IPS-18c (cell line): Measurements from ENCODE around the gene PGLYRP1.

Experiments used
- H3K4me3 ChIP-seq: 2 replicates; pipeline ENCODE4 v1.7.0; 2013; ENCODE audit warnings: low read depth, mild to moderate bottlenecking, low read length, moderate library complexity; ENCODE audit not compliant: insufficient read depth
- H3K9me3 ChIP-seq: one replicate; pipeline ENCODE4 v1.6.1; 2013; ENCODE audit warnings: mild to moderate bottlenecking, low read length, moderate library complexity; ENCODE audit not compliant: control insufficient read depth, insufficient read depth

Gene PGLYRP1

GRCh38 chr19:46016426-46017094 lies 6.3 kb downstream of the PGLYRP1 start:
- H3K4me3 ChIP-seq: peak overlapping the region; percentile 31

GRCh38 chr19:46015687-46016425 lies 7.0 kb downstream of the PGLYRP1 start:
- peak overlapping the region; percentile 31 for H3K4me3 ChIP-seq
- no peaks in the 10 kb centered on the region for H3K9me3 ChIP-seq

More at GRCh38 chr19:46016426-46017094, 6.3 kb downstream of the PGLYRP1 start:
- H3K9me3 ChIP-seq: no peaks in the 10 kb centered on the region

GRCh38 chr19:46014941-46015686 lies 7.7 kb downstream of the PGLYRP1 start:
- H3K9me3 ChIP-seq: no peaks in the 10 kb centered on the region
- peak overlapping the region; percentile 39 for H3K4me3 ChIP-seq

- H3K4me3 ChIP-seq: peak overlapping the region; percentile 39; the same call in 1 of the 2 replicates
Measured at GRCh38 chr19:46014534-46014933, 8.3 kb downstream of the PGLYRP1 start.

GRCh38 chr19:46009530-46010510 lies 13.0 kb downstream of the PGLYRP1 start:
- Histone ChIP-seq H3K9me3 (peaks cover 2% of the 10 kb centered on the region), H3K4me3 (no peak overlapping the region; the same call in 1 of the 2 replicates)

More at GRCh38 chr19:46014534-46014933, 8.3 kb downstream of the PGLYRP1 start:
- H3K9me3 ChIP-seq: no peaks in the 10 kb centered on the region

- peaks cover 2% of the 10 kb centered on the region for H3K9me3 ChIP-seq
- no peak overlapping the region for H3K4me3 ChIP-seq
Measured at GRCh38 chr19:46006411-46006810, 16.4 kb downstream of the PGLYRP1 start.

- Histone ChIP-seq H3K9me3 (peaks cover 2% of the 10 kb centered on the region), H3K4me3 (no peak overlapping the region)
Measured at GRCh38 chr19:46002678-46003275, 20.1 kb downstream of the PGLYRP1 start.

- Histone ChIP-seq H3K4me3 (peak overlapping the region; percentile 57), H3K9me3 (no peaks in the 10 kb centered on the region)
Measured at GRCh38 chr19:46000491-46001246, 22.2 kb downstream of the PGLYRP1 start.

- peak overlapping the region; percentile 57 for H3K4me3 ChIP-seq
Measured at GRCh38 chr19:45999653-46000121, 23.2 kb downstream of the PGLYRP1 start.

GRCh38 chr19:45998834-45999233 lies 24.0 kb downstream of the PGLYRP1 start:
- Histone ChIP-seq H3K4me3 (no peak overlapping the region), H3K9me3 (no peaks in the 10 kb centered on the region)

More at GRCh38 chr19:45999653-46000121, 23.2 kb downstream of the PGLYRP1 start:
- H3K9me3 ChIP-seq: no peaks in the 10 kb centered on the region

- H3K9me3 ChIP-seq: no peaks in the 10 kb centered on the region
- no peak overlapping the region for H3K4me3 ChIP-seq
Measured at GRCh38 chr19:45996933-45997332, 25.9 kb downstream of the PGLYRP1 start.

- Histone ChIP-seq H3K9me3 (no peaks in the 10 kb centered on the region), H3K4me3 (peak overlapping the region; percentile 97)
Measured at GRCh38 chr19:45995715-45996385, 27.0 kb downstream of the PGLYRP1 start.

GRCh38 chr19:45994998-45995714 lies 27.7 kb downstream of the PGLYRP1 start, which contains the start of gene CCDC61:
TSS of gene CCDC61 (plus strand) at chr19:45995467. CDS start at chr19:46003019, 7,552 bp downstream.
- H3K9me3 ChIP-seq: no peaks in the 10 kb centered on the region
- H3K4me3 ChIP-seq: peak within 1 kb of the TSS; percentile 97

GRCh38 chr19:45994456-45994997 lies 28.3 kb downstream of the PGLYRP1 start:
- peak overlapping the region; percentile 55; the same call in 1 of the 2 replicates for H3K4me3 ChIP-seq

More at GRCh38 chr19:45994456-45994997, 28.3 kb downstream of the PGLYRP1 start:
- no peaks in the 10 kb centered on the region for H3K9me3 ChIP-seq
